Brain microvascular endothelial cell (primary cell): ENCODE data around the gene ASPSCR1.

Source experiments
- DNase-seq: peaks from one replicate; pipeline ENCODE4 v3.0.0-alpha.2; 2020
- H3K27ac ChIP-seq: fragments of 250-450 bp; sonication (Bioruptor Pico); 2 replicates; pipeline ENCODE4 v1.5.1; 2020; ENCODE audit warnings: mild to moderate bottlenecking, moderate library complexity
- H3K27me3 ChIP-seq: fragments of 250-450 bp; sonication (Bioruptor Pico); replicated peaks from 2 replicates; pipeline ENCODE4 v1.5.1; 2020; ENCODE audit warnings: mild to moderate bottlenecking
- H3K36me3 ChIP-seq: fragments of 250-450 bp; sonication (Bioruptor Pico); replicated peaks from 2 replicates; pipeline ENCODE4 v1.5.1; 2020; ENCODE audit warnings: mild to moderate bottlenecking
- H3K4me3 ChIP-seq: 2 replicates; pipeline ENCODE4 v1.5.1; 2011; ENCODE audit warnings: low read depth, mild to moderate bottlenecking, control low read depth, low read length, moderate library complexity
- CTCF ChIP-seq: IDR thresholded peaks from 2 replicates; pipeline ENCODE4 v1.5.1; 2011; ENCODE audit warnings: low read depth, mild to moderate bottlenecking, moderate library complexity, low read length, control low read depth, inconsistent platforms; ENCODE audit errors: missing control alignments
- in situ Hi-C: cut with HindIII; loops from 2 replicates; pipeline ENCODE4 v1.10.0; 2017; ENCODE audit warnings: low sequenced_read_pairs, low pct_ligation_motif_present

Gene ASPSCR1

GRCh38 chr17:81961521-81962498 is 15.6 kb upstream of the ASPSCR1 start:
- Histone ChIP-seq H3K36me3 (no peaks in the 10 kb centered on the region), H3K4me3 (no peak overlapping the region), H3K27me3 (peaks cover 68% of the 10 kb centered on the region), H3K27ac (no peak overlapping the region)
- DNase-seq, result no peak
- TF ChIP-seq CTCF, result no peak
- in situ Hi-C loops, result no loop called here

GRCh38 chr17:81962499-81963441 is 14.7 kb upstream of the ASPSCR1 start:
- H3K36me3 ChIP-seq, result no peaks in the 10 kb centered on the region
- DNase-seq, result no peak
- no peak overlapping the region for H3K4me3 ChIP-seq
- H3K27ac ChIP-seq, result no peak overlapping the region
- in situ Hi-C loops, result no loop called here
- no peak for TF ChIP-seq CTCF
- peaks cover 76% of the 10 kb centered on the region for H3K27me3 ChIP-seq

GRCh38 chr17:81964081-81964849 is 13.2 kb upstream of the ASPSCR1 start:
- H3K4me3 ChIP-seq, result no peak overlapping the region
- peaks cover 61% of the 10 kb centered on the region for H3K27me3 ChIP-seq
- TF ChIP-seq CTCF, result no peak
- in situ Hi-C loops, result no loop called here
- DNase-seq, result no peak
- H3K36me3 ChIP-seq, result no peaks in the 10 kb centered on the region
- no peak overlapping the region for H3K27ac ChIP-seq

GRCh38 chr17:81966343-81967243 is 10.8 kb upstream of the ASPSCR1 start:
- no peak for TF ChIP-seq CTCF
- no peak overlapping the region for H3K27ac ChIP-seq
- H3K36me3 ChIP-seq, result no peaks in the 10 kb centered on the region
- peaks cover 41% of the 10 kb centered on the region for H3K27me3 ChIP-seq
- DNase-seq, result no peak
- H3K4me3 ChIP-seq, result no peak overlapping the region
- in situ Hi-C loops, result no loop called here

- H3K27ac ChIP-seq, result no peak overlapping the region
- in situ Hi-C loops, result no loop called here
- no peak for DNase-seq
- no peaks in the 10 kb centered on the region for H3K36me3 ChIP-seq
- no peak overlapping the region for H3K4me3 ChIP-seq
- H3K27me3 ChIP-seq, result peaks cover 35% of the 10 kb centered on the region
- TF ChIP-seq CTCF, result no peak
These were observed 10.2 kb upstream of the ASPSCR1 start for GRCh38 chr17:81967244-81967532.
